Activated effector memory CD4-positive, alpha-beta T cell treated with anti-CD3 and anti-CD28 coated beads, Interleukin-2, amount 50 U/mL, for 16 hours (primary cell): ENCODE data around the gene HCFC1R1.
A peak's percentile ranks its signal among the peaks of the same experiment; 100 is the strongest.

ENCODE experiments used
- DNase-seq: peaks from one replicate; pipeline ENCODE4 v3.0.0-alpha.2; 2020

HCFC1R1 gene

GRCh38 chr16:3017344-3017743 is 6.4 kb downstream of the HCFC1R1 start:
- DNase-seq = no peak

- DNase-seq = no peak
These were observed 7.7 kb downstream of the HCFC1R1 start for GRCh38 chr16:3015865-3016521.

GRCh38 chr16:3014971-3015370 is 8.8 kb downstream of the HCFC1R1 start:
- DNase-seq = no peak

GRCh38 chr16:3013998-3014690 is 9.6 kb downstream of the HCFC1R1 start:
- DNase-seq = no peak

- DNase-seq = no peak
These were observed 10.2 kb downstream of the HCFC1R1 start for GRCh38 chr16:3013491-3013951.

GRCh38 chr16:3012828-3013420 is 10.8 kb downstream of the HCFC1R1 start, which contains the start of gene CLDN9:
TSS of gene CLDN9 (plus strand) at chr16:3012923. CDS start at chr16:3013363, 440 bp downstream.
- no peak for DNase-seq

GRCh38 chr16:3012246-3012645 is 11.5 kb downstream of the HCFC1R1 start:
- no peak for DNase-seq

- no peak for DNase-seq
These were observed 13.2 kb downstream of the HCFC1R1 start for GRCh38 chr16:3010510-3010909.

GRCh38 chr16:3009568-3010390 is 14.0 kb downstream of the HCFC1R1 start:
- no peak for DNase-seq

- no peak for DNase-seq
These were observed 15.1 kb downstream of the HCFC1R1 start for GRCh38 chr16:3008690-3009037.

GRCh38 chr16:3007957-3008689 is 15.6 kb downstream of the HCFC1R1 start:
- DNase-seq = no peak

GRCh38 chr16:3007059-3007956 is 16.4 kb downstream of the HCFC1R1 start:
- no peak for DNase-seq

- DNase-seq = peak; percentile 69
These were observed 18.9 kb downstream of the HCFC1R1 start for GRCh38 chr16:3004781-3005284.

GRCh38 chr16:3004319-3004718 is 19.4 kb downstream of the HCFC1R1 start:
- no peak for DNase-seq

GRCh38 chr16:3003582-3004270 is 20.0 kb downstream of the HCFC1R1 start:
- DNase-seq = peak; percentile 99

GRCh38 chr16:3001316-3001715 is 22.4 kb downstream of the HCFC1R1 start:
- no peak for DNase-seq

GRCh38 chr16:3000540-3000939 is 23.2 kb downstream of the HCFC1R1 start:
- DNase-seq = no peak

- DNase-seq = no peak
These were observed 23.8 kb downstream of the HCFC1R1 start for GRCh38 chr16:2999929-3000328.

- no peak for DNase-seq
These were observed 27.4 kb downstream of the HCFC1R1 start for GRCh38 chr16:2996298-2996697.

GRCh38 chr16:2992383-2993081 is 31.2 kb downstream of the HCFC1R1 start:
- DNase-seq = no peak
